HepG2 (cell line): ENCODE measurements around the gene GLB1L. TPM values are rescaled to one million over a fixed set of nuclear protein-coding genes. Genes with fewer than 3 reads are reported as not detected.
A peak's percentile ranks its signal among the peaks of the same experiment; 100 is the strongest.

Experiments used
- CC2D1A ChIP-seq: sonication (generic); formaldehyde crosslinking; IDR thresholded peaks from 2 replicates; pipeline ENCODE4 v1.8.1; 2023; ENCODE audit warnings: mild to moderate bottlenecking, missing genetic modification reagents
- CSRNP2 ChIP-seq: sonication (generic); formaldehyde crosslinking; conservative IDR thresholded peaks from 2 replicates; pipeline ENCODE4 v1.8.0; 2022; ENCODE audit warnings: low read depth, missing genetic modification reagents
- MED1 ChIP-seq: sonication (generic); formaldehyde crosslinking; IDR thresholded peaks from 2 replicates; pipeline ENCODE4 v1.4.0; 2020; ENCODE audit warnings: missing genetic modification reagents
- PITX1 ChIP-seq: sonication (generic); formaldehyde crosslinking; IDR thresholded peaks from 2 replicates; pipeline ENCODE4 v1.5.1; 2020; ENCODE audit warnings: mild to moderate bottlenecking, missing genetic modification reagents
- SATB2 ChIP-seq: sonication (generic); formaldehyde crosslinking; IDR thresholded peaks from 2 replicates; pipeline ENCODE4 v1.5.0; 2020; ENCODE audit warnings: missing genetic modification reagents
- SNAPC4 ChIP-seq: sonication (generic); formaldehyde crosslinking; IDR thresholded peaks from 2 replicates; pipeline ENCODE4 v1.4.0; 2020; ENCODE audit warnings: mild to moderate bottlenecking, missing genetic modification reagents
- TRIM22 ChIP-seq: fragments of 450-650 bp; IDR thresholded peaks from 2 replicates; pipeline ENCODE4 v1.6.1; 2017
- ZBTB1 ChIP-seq: sonication (generic); formaldehyde crosslinking; IDR thresholded peaks from 2 replicates; pipeline ENCODE4 v1.4.0; 2020; ENCODE audit warnings: missing genetic modification reagents, borderline replicate concordance
- ZNF101 ChIP-seq: sonication (generic); formaldehyde crosslinking; IDR thresholded peaks from 2 replicates; pipeline ENCODE4 v1.4.0; 2020; ENCODE audit warnings: mild to moderate bottlenecking, low read depth, missing genetic modification reagents, borderline replicate concordance
- ZNF3 ChIP-seq: IDR thresholded peaks from 2 replicates; pipeline ENCODE4 v1.7.0; 2017; ENCODE audit warnings: inconsistent platforms
- ZNF317 ChIP-seq: sonication (generic); formaldehyde crosslinking; IDR thresholded peaks from 2 replicates; pipeline ENCODE4 v1.5.0; 2020; ENCODE audit warnings: mild to moderate bottlenecking, missing genetic modification reagents
- ZNF362 ChIP-seq: sonication (generic); formaldehyde crosslinking; IDR thresholded peaks from 2 replicates; pipeline ENCODE4 v1.4.0; 2020; ENCODE audit warnings: missing genetic modification reagents, mild to moderate bottlenecking, borderline replicate concordance
- ZNF383 ChIP-seq: sonication (generic); formaldehyde crosslinking; IDR thresholded peaks from 2 replicates; pipeline ENCODE4 v1.4.0; 2020; ENCODE audit warnings: missing genetic modification reagents, mild to moderate bottlenecking, borderline replicate concordance
- ZNF503 ChIP-seq: sonication (generic); formaldehyde crosslinking; IDR thresholded peaks from 2 replicates; pipeline ENCODE4 v1.4.0; 2020; ENCODE audit warnings: missing genetic modification reagents
- ZNF546 ChIP-seq: sonication (generic); formaldehyde crosslinking; conservative IDR thresholded peaks from 2 replicates; pipeline ENCODE4 v1.8.1; 2023; ENCODE audit warnings: mild to moderate bottlenecking, missing genetic modification reagents
- ZNF619 ChIP-seq: sonication (generic); formaldehyde crosslinking; IDR thresholded peaks from 2 replicates; pipeline ENCODE4 v1.4.0; 2020; ENCODE audit warnings: mild to moderate bottlenecking, missing genetic modification reagents
- ZNF703 ChIP-seq: sonication (generic); formaldehyde crosslinking; IDR thresholded peaks from 2 replicates; pipeline ENCODE4 v1.5.1; 2020; ENCODE audit warnings: missing genetic modification reagents, mild to moderate bottlenecking, moderate library complexity, borderline replicate concordance
- ZNF891 ChIP-seq: sonication (generic); formaldehyde crosslinking; IDR thresholded peaks from 2 replicates; pipeline ENCODE4 v1.5.0; 2020; ENCODE audit warnings: mild to moderate bottlenecking, missing genetic modification reagents
- polyA plus RNA-seq, 8 experiments: library from polyadenylated mRNA; depleted of rRNA in 3 of 8; stranded (reverse) in 7 of 8; unstranded in 1 of 8; fragments of >200 nt; fragmentation: Illumina TruSeq in 4 of 8; extraction: Trizol in 4 of 8; gene quantifications; 2 replicates each; pipeline versions ENCODE4 v1.2.1 to v1.2.3, GENCODE V29; 2011 to 2016; ENCODE audit warnings: low read depth in 4 of 8, missing spikeins in 1 of 8, mixed read lengths in 1 of 8; ENCODE audit not compliant: insufficient read depth in 1 of 8
- total RNA-seq, 5 experiments: library from RNA; depleted of rRNA; stranded (reverse); fragments of >200 nt; fragmentation: Illumina TruSeq; extraction: Trizol; gene quantifications; 2 replicates each; pipeline ENCODE4 v1.2.3, GENCODE V29; 2016; ENCODE audit warnings: low read depth in 1 of 5

GLB1L gene
- total and polyA plus RNA-seq, 2 of the 13 experiments (the other 11 are each of a cell fraction or from before 2014, with no cell fraction given), result 6.8 to 7.3 TPM

- TF ChIP-seq CSRNP2 (CRISPR knock-in tag), result no peak
- peak; percentile 78; the same call in 1 of the 2 replicates for TF ChIP-seq SATB2
- peak; percentile 95 for TF ChIP-seq ZNF619 (CRISPR knock-in tag)
- TF ChIP-seq CC2D1A (CRISPR knock-in tag), result peak; percentile 98; the same call in 1 of the 2 replicates
- TF ChIP-seq ZNF546 (CRISPR knock-in tag), result peak; percentile 65; the same call in 1 of the 2 replicates
- TF ChIP-seq PITX1 (CRISPR knock-in tag), result peak; percentile 55; the same call in 1 of the 2 replicates
- TF ChIP-seq SNAPC4 (CRISPR knock-in tag), result 0 out of 2 replicates have a peak, but pooled peaks have one; percentile 82
- TF ChIP-seq ZNF383 (CRISPR knock-in tag), result peak; percentile 64; the same call in 1 of the 2 replicates
- TF ChIP-seq ZNF503, result peak; percentile 64; the same call in 1 of the 2 replicates
- peak; percentile 68; the same call in 1 of the 2 replicates for TF ChIP-seq ZNF317 (CRISPR knock-in tag)
- peak; percentile 92 for TF ChIP-seq MED1 (CRISPR knock-in tag)
- TF ChIP-seq ZNF703 (CRISPR knock-in tag), result no peak
- no peak for TF ChIP-seq ZBTB1
- TF ChIP-seq TRIM22, result no peak
- no peak for TF ChIP-seq ZNF101 (CRISPR knock-in tag)
- 0 out of 2 replicates have a peak, but pooled peaks have one; percentile 21 for TF ChIP-seq ZNF362 (CRISPR knock-in tag)
- TF ChIP-seq ZNF3 (CRISPR knock-in tag), result 0 out of 2 replicates have a peak, but pooled peaks have one; percentile 19
- TF ChIP-seq ZNF891, result peak; percentile 94
These were observed at the start of gene GLB1L, which contains the start of gene STK16 (continued) for GRCh38 chr2:219245148-219245898.
